Activated naive CD4-positive, alpha-beta T cell (primary cell): Measurements from ENCODE around the gene MAML1.
"Not testable (repeated sequence)": the region's sequence is repeated elsewhere in the genome, so short reads cannot be mapped to it uniquely, and the experiment has no call there.

Experiments used
- DNase-seq, 4 experiments: peaks; one replicate each; lab custom pipeline; 2025; lab: John Stamatoyannopoulos, UW

The MAML1 gene

GRCh38 chr5:179767496-179768100 is 35.0 kb downstream of the MAML1 start:
- no peak for DNase-seq

- no peak for DNase-seq
These were observed 35.9 kb downstream of the MAML1 start for GRCh38 chr5:179768326-179769085.

- DNase-seq: no peak
These were observed 36.6 kb downstream of the MAML1 start for GRCh38 chr5:179769271-179769670.

- no peak for DNase-seq
These were observed 37.2 kb downstream of the MAML1 start for GRCh38 chr5:179769796-179770195.

GRCh38 chr5:179771311-179771895 is 38.8 kb downstream of the MAML1 start:
- no peak for DNase-seq

- DNase-seq: no peak
These were observed 39.7 kb downstream of the MAML1 start for GRCh38 chr5:179772351-179772750.

GRCh38 chr5:179773686-179774040 is 41.0 kb downstream of the MAML1 start:
- DNase-seq: no peak

- DNase-seq: no peak
These were observed 41.8 kb downstream of the MAML1 start for GRCh38 chr5:179774442-179774841.

GRCh38 chr5:179776411-179776938 is 43.9 kb downstream of the MAML1 start:
- no peak for DNase-seq

GRCh38 chr5:179777456-179777855 is 44.8 kb downstream of the MAML1 start:
- DNase-seq: no peak

GRCh38 chr5:179777909-179778308 is 45.3 kb downstream of the MAML1 start:
- DNase-seq: no peak

GRCh38 chr5:179778591-179778990 is 46.0 kb downstream of the MAML1 start:
- DNase-seq: no peak

- DNase-seq: no peak
These were observed 47.2 kb downstream of the MAML1 start for GRCh38 chr5:179779826-179780225.

- DNase-seq: no peak
These were observed 47.7 kb downstream of the MAML1 start for GRCh38 chr5:179780362-179780761.

- DNase-seq: no peak
These were observed 49.2 kb downstream of the MAML1 start for GRCh38 chr5:179781846-179782245.

- no peak for DNase-seq
These were observed 50.5 kb downstream of the MAML1 start for GRCh38 chr5:179783128-179783527.

- DNase-seq: no peak
These were observed 54.2 kb downstream of the MAML1 start for GRCh38 chr5:179786861-179787260.

- no peak for DNase-seq
These were observed 55.7 kb downstream of the MAML1 start for GRCh38 chr5:179788193-179788854.

GRCh38 chr5:179789278-179789677 is 56.7 kb downstream of the MAML1 start:
- not testable (repeated sequence) for DNase-seq

GRCh38 chr5:179791881-179792611 is 59.4 kb downstream of the MAML1 start:
- no peak for DNase-seq

- DNase-seq: no peak
These were observed 60.2 kb downstream of the MAML1 start for GRCh38 chr5:179792612-179793467.
